Measurements from ENCODE around the gene PTPRM.

PTPRM gene

GRCh38 chr18:7600528-7601245 is 33.6 kb downstream of the PTPRM start:
- DNase-seq = no peak

- DNase-seq = no peak
Observed at GRCh38 chr18:7601246-7601615, 34.1 kb downstream of the PTPRM start.

- no peak for DNase-seq
Observed at GRCh38 chr18:7601936-7602335, 34.8 kb downstream of the PTPRM start.

GRCh38 chr18:7603259-7604000 is 36.3 kb downstream of the PTPRM start:
- no peak for DNase-seq

GRCh38 chr18:7604361-7604760 is 37.2 kb downstream of the PTPRM start:
- DNase-seq = no peak

GRCh38 chr18:7605705-7606104 is 38.6 kb downstream of the PTPRM start:
- no peak for DNase-seq

GRCh38 chr18:7607540-7608173 is 40.5 kb downstream of the PTPRM start:
- DNase-seq = no peak

- no peak for DNase-seq
Observed at GRCh38 chr18:7608174-7608550, 41.0 kb downstream of the PTPRM start.

- DNase-seq = no peak
Observed at GRCh38 chr18:7608781-7609201, 41.7 kb downstream of the PTPRM start.

GRCh38 chr18:7609617-7610016 is 42.5 kb downstream of the PTPRM start:
- no peak for DNase-seq

GRCh38 chr18:7614042-7614441 is 46.9 kb downstream of the PTPRM start:
- DNase-seq = no peak

- DNase-seq = no peak
Observed at GRCh38 chr18:7615840-7616239, 48.7 kb downstream of the PTPRM start.

- DNase-seq = no peak
Observed at GRCh38 chr18:7616661-7617060, 49.5 kb downstream of the PTPRM start.

GRCh38 chr18:7617738-7618422 is 50.8 kb downstream of the PTPRM start:
- no peak for DNase-seq

- no peak for DNase-seq
Observed at GRCh38 chr18:7618891-7619442, 51.9 kb downstream of the PTPRM start.

- DNase-seq = no peak
Observed at GRCh38 chr18:7619676-7620075, 52.6 kb downstream of the PTPRM start.

GRCh38 chr18:7622721-7623120 is 55.6 kb downstream of the PTPRM start:
- DNase-seq = no peak

GRCh38 chr18:7623681-7624080 is 56.6 kb downstream of the PTPRM start:
- DNase-seq = no peak

GRCh38 chr18:7624697-7625096 is 57.6 kb downstream of the PTPRM start:
- no peak for DNase-seq

GRCh38 chr18:7626175-7626921 is 59.2 kb downstream of the PTPRM start:
- DNase-seq = no peak

- no peak for DNase-seq
Observed at GRCh38 chr18:7626922-7627440, 59.9 kb downstream of the PTPRM start.

GRCh38 chr18:7629416-7629815 is 62.3 kb downstream of the PTPRM start:
- DNase-seq = no peak

Measured in NCI-H1417 treated with DMSO at 0.1 percent for 48 hours (cell line).